ENCODE data around the gene MYO15B. TPM values are rescaled to one million over a fixed set of nuclear protein-coding genes. Genes with fewer than 3 reads are reported as not detected.

The MYO15B gene
- total and polyA plus RNA-seq, 10 donors, result 123 to 569 (median 347) TPM

DNA sequence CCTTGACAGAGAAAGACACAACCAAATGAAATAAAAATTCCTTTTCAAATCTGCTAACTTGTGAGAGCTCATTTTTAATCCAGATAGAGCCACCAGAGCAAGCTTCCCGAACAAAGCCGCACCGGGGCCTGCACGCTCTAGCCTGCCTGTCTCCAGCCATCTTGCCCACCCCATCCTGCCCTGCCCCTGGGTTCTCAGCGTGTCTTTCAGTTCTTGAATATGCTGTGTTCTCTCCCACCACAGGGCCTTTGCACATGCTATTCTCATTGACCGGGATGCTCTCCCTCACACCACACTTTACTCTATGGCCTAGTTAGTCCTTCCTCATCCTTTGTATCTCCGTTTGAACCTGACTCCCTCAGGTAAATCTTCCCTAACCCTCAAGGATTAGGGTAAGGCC, 60.3 kb downstream of the MYO15B start:
- Histone ChIP-seq H3K9me3 (no peaks in the 10 kb centered on the region), H3K36me3 (peaks cover 0 to 91% (median 37%) of the 10 kb centered on the region in 6 donors), H3K4me3 (no peak overlapping the region), H3K27ac (no peak overlapping the region), H3K4me1 (peaks cover 0 to 27% (median 14%) of the 10 kb centered on the region in 6 donors), H3K27me3 (replicated peaks in 1 of 7) (no peaks in the 10 kb centered on the region)
- intact Hi-C loops (cut with DNase I; ENCODE audit: low total_unique reads), result no loop called here
- no peak for DNase-seq
- WGBS, 5 donors, result 96 to 98% (median 97%) methylated on average over 7 of the region's 7 CpGs
- TF ChIP-seq POLR2AphosphoS5 (IDR thresholded peaks at IDR 0.05) (no peak), POLR2A (IDR thresholded peaks at IDR 0.05) (no peak)
- TF ChIP-seq, protein P1, sequence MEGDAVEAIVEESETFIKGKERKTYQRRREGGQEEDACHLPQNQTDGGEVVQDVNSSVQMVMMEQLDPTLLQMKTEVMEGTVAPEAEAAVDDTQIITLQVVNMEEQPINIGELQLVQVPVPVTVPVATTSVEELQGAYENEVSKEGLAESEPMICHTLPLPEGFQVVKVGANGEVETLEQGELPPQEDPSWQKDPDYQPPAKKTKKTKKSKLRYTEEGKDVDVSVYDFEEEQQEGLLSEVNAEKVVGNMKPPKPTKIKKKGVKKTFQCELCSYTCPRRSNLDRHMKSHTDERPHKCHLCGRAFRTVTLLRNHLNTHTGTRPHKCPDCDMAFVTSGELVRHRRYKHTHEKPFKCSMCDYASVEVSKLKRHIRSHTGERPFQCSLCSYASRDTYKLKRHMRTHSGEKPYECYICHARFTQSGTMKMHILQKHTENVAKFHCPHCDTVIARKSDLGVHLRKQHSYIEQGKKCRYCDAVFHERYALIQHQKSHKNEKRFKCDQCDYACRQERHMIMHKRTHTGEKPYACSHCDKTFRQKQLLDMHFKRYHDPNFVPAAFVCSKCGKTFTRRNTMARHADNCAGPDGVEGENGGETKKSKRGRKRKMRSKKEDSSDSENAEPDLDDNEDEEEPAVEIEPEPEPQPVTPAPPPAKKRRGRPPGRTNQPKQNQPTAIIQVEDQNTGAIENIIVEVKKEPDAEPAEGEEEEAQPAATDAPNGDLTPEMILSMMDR (IDR thresholded peaks at IDR 0.05 in 8 of 11, conservative IDR thresholded peaks at IDR 0.05 in 3 of 11), result no peak

DNA sequence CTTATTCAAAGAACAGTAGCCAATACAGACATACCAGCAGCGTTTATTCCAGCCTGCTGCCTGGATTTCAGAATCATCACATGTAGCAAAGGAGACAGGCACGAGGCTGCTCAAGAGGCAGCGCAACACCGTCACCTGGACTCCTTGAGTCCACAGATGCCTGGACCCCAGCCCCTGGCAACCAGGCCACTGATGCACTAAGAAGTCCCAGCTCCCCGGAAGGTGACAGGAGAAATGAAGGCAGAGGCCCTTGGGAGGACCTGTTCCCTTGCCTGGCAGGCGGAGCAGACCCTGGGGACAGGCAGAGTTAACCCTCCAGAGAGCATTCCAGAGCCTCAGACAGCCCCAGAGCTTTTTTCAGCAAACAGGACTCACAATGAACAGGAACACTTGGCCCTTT, 62.1 kb downstream of the MYO15B start:
- no peak for DNase-seq
- Histone ChIP-seq H3K27ac (no peak overlapping the region), H3K4me3 (no peak overlapping the region), H3K4me1 (peaks cover 0 to 40% (median 16%) of the 10 kb centered on the region in 6 donors), H3K36me3 (peaks cover 0 to 91% (median 33%) of the 10 kb centered on the region in 6 donors), H3K9me3 (no peaks in the 10 kb centered on the region), H3K27me3 (replicated peaks in 1 of 7) (no peaks in the 10 kb centered on the region)
- TF ChIP-seq POLR2A (IDR thresholded peaks at IDR 0.05), result no peak
- no peak for TF ChIP-seq POLR2AphosphoS5 (IDR thresholded peaks at IDR 0.05)
- TF ChIP-seq, protein P1 (IDR thresholded peaks at IDR 0.05 in 8 of 11, conservative IDR thresholded peaks at IDR 0.05 in 3 of 11), result no peak
- 95 to 97% (median 96%) methylated on average over 5 to 6 of the region's 6 CpGs for WGBS, 5 donors
- intact Hi-C loops (cut with DNase I; ENCODE audit: low total_unique reads), result no loop called here

DNA sequence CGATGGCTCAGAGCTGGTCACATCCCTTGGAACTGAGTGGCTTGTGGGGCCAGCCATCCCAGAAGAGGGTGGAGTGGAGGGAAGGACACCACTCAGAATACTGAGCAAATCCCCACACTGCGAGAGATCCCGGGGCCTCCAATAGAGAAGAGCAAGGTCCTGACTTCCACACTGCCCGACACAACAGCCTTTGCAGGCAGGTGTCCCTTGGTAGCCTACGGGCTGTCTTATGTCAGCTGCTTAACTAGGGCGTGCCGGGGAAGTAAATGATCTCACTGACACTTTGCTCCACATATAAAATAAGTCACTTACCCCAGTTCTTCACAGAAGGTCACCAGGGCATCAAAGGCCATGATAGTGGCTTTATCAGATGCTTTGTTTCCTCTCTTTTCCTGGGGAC, 63.3 kb downstream of the MYO15B start:
- TF ChIP-seq POLR2AphosphoS5 (IDR thresholded peaks at IDR 0.05) (no peak), POLR2A (IDR thresholded peaks at IDR 0.05) (no peak)
- TF ChIP-seq, protein P1 (IDR thresholded peaks at IDR 0.05 in 8 of 11, conservative IDR thresholded peaks at IDR 0.05 in 3 of 11), result no peak
- H3K4me3 ChIP-seq, result no peak overlapping the region
- no peak for DNase-seq
- H3K4me1 ChIP-seq, result peaks cover 0 to 33% (median 10%) of the 10 kb centered on the region in 6 donors
- H3K36me3 ChIP-seq, result peaks cover 0 to 98% (median 36%) of the 10 kb centered on the region in 6 donors
- WGBS, 5 donors, result 88 to 93% (median 92%) methylated on average over 7 of the region's 7 CpGs
- no peaks in the 10 kb centered on the region for H3K27me3 ChIP-seq (replicated peaks in 1 of 7)
- intact Hi-C loops (cut with DNase I; ENCODE audit: low total_unique reads), result no loop called here
- no peaks in the 10 kb centered on the region for H3K9me3 ChIP-seq
- H3K27ac ChIP-seq, result no peak overlapping the region

DNA sequence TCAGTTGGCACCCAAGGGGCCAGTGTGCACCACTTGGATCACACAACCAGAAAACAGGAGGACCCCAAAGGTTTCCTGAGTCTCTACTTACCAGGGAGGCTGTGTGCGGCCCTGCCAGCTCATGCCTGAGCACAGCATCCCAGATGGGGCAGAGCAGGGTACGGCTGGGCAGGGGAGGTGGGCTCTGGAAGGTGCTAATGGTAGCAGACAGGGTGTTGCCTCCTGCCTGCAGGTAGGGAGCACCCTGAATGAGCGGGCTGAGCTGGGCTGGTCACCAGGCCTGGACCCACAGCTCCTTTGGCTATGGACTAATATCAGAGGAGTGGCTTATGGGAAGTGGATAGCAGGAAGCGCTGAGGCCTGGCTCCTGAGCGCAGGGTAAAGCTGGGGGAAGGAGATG, 64.7 kb downstream of the MYO15B start:
- Histone ChIP-seq H3K9me3 (no peaks in the 10 kb centered on the region), H3K36me3 (peaks cover 0 to 100% (median 40%) of the 10 kb centered on the region in 6 donors), H3K27ac (no peak overlapping the region), H3K27me3 (replicated peaks in 1 of 7) (no peaks in the 10 kb centered on the region), H3K4me1 (peaks cover 0 to 23% (median 4%) of the 10 kb centered on the region in 6 donors), H3K4me3 (no peak overlapping the region)
- WGBS, 5 donors, result 88 to 95% (median 90%) methylated on average over 5 of the region's 5 CpGs
- intact Hi-C loops (cut with DNase I; ENCODE audit: low total_unique reads), result no loop called here
- TF ChIP-seq POLR2AphosphoS5 (IDR thresholded peaks at IDR 0.05) (no peak), POLR2A (IDR thresholded peaks at IDR 0.05) (no peak)
- TF ChIP-seq, protein P1 (IDR thresholded peaks at IDR 0.05 in 8 of 11, conservative IDR thresholded peaks at IDR 0.05 in 3 of 11), result no peak
- DNase-seq, result no peak

Data from spleen (tissue), 11 donors.